ENCODE measurements around the gene RAMP3.
"Not testable (repeated sequence)": the region's sequence is repeated elsewhere in the genome, so short reads cannot be mapped to it uniquely, and the experiment has no call there.

Gene RAMP3

GRCh38 chr7:45196374-45196773 is 38.8 kb downstream of the RAMP3 start:
- DNase-seq (ENCODE audit: low read depth): no peak

GRCh38 chr7:45197461-45197860 is 39.9 kb downstream of the RAMP3 start:
- DNase-seq (ENCODE audit: low read depth): no peak

GRCh38 chr7:45198986-45199385 is 41.4 kb downstream of the RAMP3 start:
- no peak for DNase-seq (ENCODE audit: low read depth)

GRCh38 chr7:45199506-45199905 is 41.9 kb downstream of the RAMP3 start:
- no peak for DNase-seq (ENCODE audit: low read depth)

- no peak for DNase-seq (ENCODE audit: low read depth)
Measured at GRCh38 chr7:45202625-45203024, 45.0 kb downstream of the RAMP3 start.

GRCh38 chr7:45203036-45203435 is 45.4 kb downstream of the RAMP3 start:
- no peak for DNase-seq (ENCODE audit: low read depth)

GRCh38 chr7:45203459-45203858 is 45.9 kb downstream of the RAMP3 start:
- DNase-seq (ENCODE audit: low read depth): no peak

GRCh38 chr7:45203936-45204445 is 46.4 kb downstream of the RAMP3 start:
- no peak for DNase-seq (ENCODE audit: low read depth)

GRCh38 chr7:45206266-45206665 is 48.7 kb downstream of the RAMP3 start:
- not testable (repeated sequence) for DNase-seq (ENCODE audit: low read depth)

GRCh38 chr7:45209909-45210308 is 52.3 kb downstream of the RAMP3 start:
- not testable (repeated sequence) for DNase-seq (ENCODE audit: low read depth)

- DNase-seq (ENCODE audit: low read depth): no peak
Measured at GRCh38 chr7:45211066-45211465, 53.5 kb downstream of the RAMP3 start.

GRCh38 chr7:45211958-45212357 is 54.4 kb downstream of the RAMP3 start:
- DNase-seq (ENCODE audit: low read depth): no peak

- DNase-seq (ENCODE audit: low read depth): no peak
Measured at GRCh38 chr7:45212606-45213005, 55.0 kb downstream of the RAMP3 start.

- DNase-seq (ENCODE audit: low read depth): no peak
Measured at GRCh38 chr7:45215601-45216062, 58.0 kb downstream of the RAMP3 start.

GRCh38 chr7:45216181-45216580 is 58.6 kb downstream of the RAMP3 start:
- DNase-seq (ENCODE audit: low read depth): no peak

- no peak for DNase-seq (ENCODE audit: low read depth)
Measured at GRCh38 chr7:45216622-45217165, 59.1 kb downstream of the RAMP3 start.

- no peak for DNase-seq (ENCODE audit: low read depth)
Measured at GRCh38 chr7:45217358-45217757, 59.8 kb downstream of the RAMP3 start.

- no peak for DNase-seq (ENCODE audit: low read depth)
Measured at GRCh38 chr7:45219130-45219529, 61.5 kb downstream of the RAMP3 start.

GRCh38 chr7:45219801-45220435 is 62.3 kb downstream of the RAMP3 start:
- no peak for DNase-seq (ENCODE audit: low read depth)

GRCh38 chr7:45220846-45221618 is 63.4 kb downstream of the RAMP3 start:
- no peak for DNase-seq (ENCODE audit: low read depth)

- DNase-seq (ENCODE audit: low read depth): no peak
Measured at GRCh38 chr7:45221896-45222604, 64.5 kb downstream of the RAMP3 start.

- no peak for DNase-seq (ENCODE audit: low read depth)
Measured at GRCh38 chr7:45223078-45223477, 65.5 kb downstream of the RAMP3 start.
